HepG2 (cell line): ENCODE measurements around the gene ORC4.

ENCODE experiments used
- JUNB ChIP-seq: sonication (generic); formaldehyde crosslinking; IDR thresholded peaks from 2 replicates; pipeline ENCODE4 v1.8.0; 2022; ENCODE audit warnings: missing genetic modification reagents, mild to moderate bottlenecking, borderline replicate concordance
- ZNF274 ChIP-seq: sonication (generic); formaldehyde crosslinking; IDR thresholded peaks from 2 replicates; pipeline ENCODE4 v1.5.1; 2020; ENCODE audit warnings: mild to moderate bottlenecking, missing genetic modification reagents

- no peak for TF ChIP-seq JUNB (CRISPR knock-in tag)
- TF ChIP-seq ZNF274 (CRISPR knock-in tag): no peak
Measured at GRCh38 chr2:148000095-148000494, 20.4 kb downstream of the ORC4 start.
